ENCODE data around the gene EMC10.

EMC10 gene

GRCh38 chr19:50480281-50481111 is 4.2 kb downstream of the EMC10 start:
- no peak for DNase-seq

GRCh38 chr19:50481351-50482149 is 5.2 kb downstream of the EMC10 start:
- DNase-seq = no peak

- no peak for DNase-seq
Measured at GRCh38 chr19:50482271-50482855, 6.1 kb downstream of the EMC10 start.

GRCh38 chr19:50482916-50483315 is 6.6 kb downstream of the EMC10 start:
- DNase-seq = no peak

- no peak for DNase-seq
Measured at GRCh38 chr19:50485284-50485955, 9.1 kb downstream of the EMC10 start.

GRCh38 chr19:50486823-50487515 is 10.7 kb downstream of the EMC10 start:
- DNase-seq = peak; percentile 68 to 74

GRCh38 chr19:50488389-50489194 is 12.3 kb downstream of the EMC10 start:
- DNase-seq = no peak

- no peak for DNase-seq
Measured at GRCh38 chr19:50489461-50490011, 13.2 kb downstream of the EMC10 start.

GRCh38 chr19:50490411-50490811 is 14.1 kb downstream of the EMC10 start:
- no peak for DNase-seq

GRCh38 chr19:50490991-50491472 is 14.7 kb downstream of the EMC10 start:
- DNase-seq = no peak

- DNase-seq = peak in 1 of 2 donors; percentile 24
Measured at GRCh38 chr19:50492303-50493052, 16.2 kb downstream of the EMC10 start.

GRCh38 chr19:50493171-50493570 is 16.9 kb downstream of the EMC10 start:
- no peak for DNase-seq

GRCh38 chr19:50494186-50495019 is 18.1 kb downstream of the EMC10 start:
- no peak for DNase-seq

- DNase-seq = no peak
Measured at GRCh38 chr19:50495020-50495531, 18.8 kb downstream of the EMC10 start.

GRCh38 chr19:50496189-50497021 is 20.1 kb downstream of the EMC10 start:
- no peak for DNase-seq

GRCh38 chr19:50497022-50497405 is 20.7 kb downstream of the EMC10 start:
- no peak for DNase-seq

GRCh38 chr19:50498219-50499056 is 22.1 kb downstream of the EMC10 start:
- DNase-seq = no peak

Measured in stimulated activated CD4-positive, alpha-beta T cell treated with anti-CD3 and anti-CD28 coated beads, Interleukin-2, amount 100 ng/mL, for 48 hours (primary cell).